ENCODE data around the gene CENPQ.
"Not testable (repeated sequence)": the region's sequence is repeated elsewhere in the genome, so short reads cannot be mapped to it uniquely, and the experiment has no call there.

The CENPQ gene

GRCh38 chr6:49462927-49463611 lies at the start of gene CENPQ, which contains the start of gene MMUT:
TSS of gene CENPQ (plus strand) at chr6:49463370. CDS start at chr6:49470177, 6,807 bp downstream.
TSS of gene MMUT (minus strand) at chr6:49463253. CDS start at chr6:49459466, 3,787 bp downstream.
- peak; percentile 87 for DNase-seq

GRCh38 chr6:49415358-49415757 lies 47.8 kb upstream of the CENPQ start:
- DNase-seq: no peak

- no peak for DNase-seq
These were observed 47.0 kb upstream of the CENPQ start for GRCh38 chr6:49416195-49416594.

- no peak for DNase-seq
These were observed 39.4 kb upstream of the CENPQ start for GRCh38 chr6:49423817-49424216.

- DNase-seq: no peak
These were observed 33.0 kb upstream of the CENPQ start for GRCh38 chr6:49430187-49430586.

- no peak for DNase-seq
These were observed 32.3 kb upstream of the CENPQ start for GRCh38 chr6:49430866-49431265.

- DNase-seq: no peak
These were observed 9.9 kb upstream of the CENPQ start for GRCh38 chr6:49453221-49453620.

- no peak for DNase-seq
These were observed 8.1 kb upstream of the CENPQ start for GRCh38 chr6:49454787-49455709.

- DNase-seq: no peak
These were observed 5.4 kb upstream of the CENPQ start for GRCh38 chr6:49457771-49458170.

GRCh38 chr6:49462071-49462470 lies 1.1 kb upstream of the CENPQ start:
- no peak for DNase-seq

GRCh38 chr6:49462599-49462926 lies 607 bp upstream of the CENPQ start:
- no peak for DNase-seq

GRCh38 chr6:49463612-49463967 lies 420 bp downstream of the CENPQ start:
- no peak for DNase-seq

GRCh38 chr6:49464691-49465090 lies 1.5 kb downstream of the CENPQ start:
- no peak for DNase-seq

GRCh38 chr6:49468042-49468441 lies 4.9 kb downstream of the CENPQ start:
- no peak for DNase-seq

- DNase-seq: not testable (repeated sequence)
These were observed 13.4 kb downstream of the CENPQ start for GRCh38 chr6:49476564-49476963.

- no peak for DNase-seq
These were observed 16.3 kb downstream of the CENPQ start for GRCh38 chr6:49479308-49479970.

GRCh38 chr6:49481846-49482245 lies 18.7 kb downstream of the CENPQ start:
- not testable (repeated sequence) for DNase-seq

GRCh38 chr6:49483380-49483779 lies 20.2 kb downstream of the CENPQ start:
- DNase-seq: not testable (repeated sequence)

- no peak for DNase-seq
These were observed 27.5 kb downstream of the CENPQ start for GRCh38 chr6:49490633-49491032.

- DNase-seq: no peak
These were observed 34.1 kb downstream of the CENPQ start for GRCh38 chr6:49497304-49497703.

GRCh38 chr6:49499126-49499525 lies 36.0 kb downstream of the CENPQ start:
- DNase-seq: no peak

GRCh38 chr6:49499623-49500022 lies 36.5 kb downstream of the CENPQ start, which contains the start of gene GLYATL3:
TSS of gene GLYATL3 (plus strand) at chr6:49499923. CDS start at chr6:49511991, 12,068 bp downstream.
- DNase-seq: no peak

GRCh38 chr6:49504666-49505065 lies 41.5 kb downstream of the CENPQ start:
- DNase-seq: no peak
